Activated CD8-positive, alpha-beta memory T cell treated with anti-CD3 and anti-CD28 coated beads for 24 hours (primary cell): ENCODE results near the gene C2orf68.
"Not testable (repeated sequence)": the region's sequence is repeated elsewhere in the genome, so short reads cannot be mapped to it uniquely, and the experiment has no call there.

Experiments used
- DNase-seq: peaks from one replicate; pipeline ENCODE4 v3.0.0-alpha.2; 2020

C2orf68 gene

DNA sequence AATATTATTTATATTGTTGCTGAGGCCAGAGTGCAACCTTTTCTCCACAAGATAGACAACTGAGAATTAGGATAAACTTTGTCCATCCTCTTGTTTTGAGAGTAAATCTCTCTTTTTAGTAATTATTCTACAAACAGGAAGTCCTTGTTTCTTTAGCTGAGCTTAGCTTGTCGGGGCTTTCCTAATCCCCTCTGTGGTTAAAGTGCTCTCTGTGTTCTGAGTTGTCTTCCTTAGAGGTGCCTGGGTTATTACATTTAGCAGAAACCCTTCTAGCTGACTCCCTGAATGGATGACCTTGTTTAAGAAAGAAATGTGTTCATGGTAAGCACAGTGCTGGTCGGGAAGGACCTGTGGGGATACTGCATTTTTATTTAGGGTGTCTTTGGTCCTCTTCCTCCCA lies 16.8 kb upstream of the C2orf68 start:
- no peak for DNase-seq

- no peak for DNase-seq
Measured at GRCh38 chr2:85623991-85624390, 12.1 kb upstream of the C2orf68 start.

- no peak for DNase-seq
Measured at GRCh38 chr2:85621338-85621737, 9.5 kb upstream of the C2orf68 start.

- no peak for DNase-seq
Measured at GRCh38 chr2:85619617-85620016, 7.8 kb upstream of the C2orf68 start.

DNA sequence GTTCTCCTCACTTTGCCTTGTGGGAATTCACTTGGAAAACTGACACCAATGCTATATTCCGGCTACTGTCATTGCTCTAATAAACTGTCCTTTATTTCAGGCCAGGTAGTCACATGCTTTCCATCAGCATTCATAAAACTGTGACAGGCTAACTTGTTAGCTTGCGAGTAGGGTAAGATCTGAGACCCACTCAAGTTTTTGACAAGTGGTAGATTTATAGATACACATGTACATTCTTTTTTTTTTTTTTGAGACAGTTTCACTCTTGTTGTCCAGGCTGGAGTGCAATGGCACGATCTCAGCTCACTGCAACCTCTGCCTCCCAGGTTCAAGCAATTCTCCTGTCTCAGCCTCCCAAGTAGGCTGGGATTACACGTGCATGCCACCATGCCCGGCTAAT lies 5.9 kb upstream of the C2orf68 start:
- DNase-seq: not testable (repeated sequence)

DNA sequence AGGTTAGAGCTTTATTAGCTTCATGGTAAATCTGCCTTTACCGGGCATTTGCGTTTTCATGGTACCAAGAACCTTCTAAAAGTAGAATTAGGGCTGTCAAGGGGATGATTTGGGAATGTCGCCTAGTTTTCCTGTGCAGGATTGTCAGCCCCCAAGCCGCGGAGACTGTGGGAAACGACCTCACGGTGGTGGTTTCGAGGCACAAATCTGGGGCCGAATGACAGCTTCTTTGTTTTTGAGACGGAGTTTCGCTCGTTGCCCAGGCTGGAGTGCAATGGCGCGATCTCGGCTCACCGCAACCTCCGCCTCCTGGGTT lies 3.5 kb upstream of the C2orf68 start:
- no peak for DNase-seq

DNA sequence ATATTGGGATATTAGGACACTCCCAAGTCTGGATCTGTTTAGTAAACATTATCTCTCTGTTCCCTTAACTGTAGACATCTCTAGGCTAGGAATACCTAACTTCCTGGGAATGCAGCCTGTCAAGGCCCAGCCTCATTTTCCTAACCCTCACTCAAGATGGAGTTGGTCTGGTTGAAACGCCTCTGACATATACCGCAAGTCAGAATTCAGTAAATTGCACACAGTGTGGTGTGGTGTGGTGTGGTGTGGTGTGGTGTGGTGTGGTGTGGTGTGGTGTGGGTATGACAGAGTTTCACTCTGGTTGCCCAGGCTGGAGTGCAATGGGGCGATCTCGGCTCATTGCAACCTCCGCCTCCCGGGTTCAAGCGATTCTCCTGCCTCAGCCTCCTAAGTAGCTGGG lies 2.9 kb upstream of the C2orf68 start:
- DNase-seq: not testable (repeated sequence)

- no peak for DNase-seq
Measured at GRCh38 chr2:85613717-85614515, 2.0 kb upstream of the C2orf68 start.

DNA sequence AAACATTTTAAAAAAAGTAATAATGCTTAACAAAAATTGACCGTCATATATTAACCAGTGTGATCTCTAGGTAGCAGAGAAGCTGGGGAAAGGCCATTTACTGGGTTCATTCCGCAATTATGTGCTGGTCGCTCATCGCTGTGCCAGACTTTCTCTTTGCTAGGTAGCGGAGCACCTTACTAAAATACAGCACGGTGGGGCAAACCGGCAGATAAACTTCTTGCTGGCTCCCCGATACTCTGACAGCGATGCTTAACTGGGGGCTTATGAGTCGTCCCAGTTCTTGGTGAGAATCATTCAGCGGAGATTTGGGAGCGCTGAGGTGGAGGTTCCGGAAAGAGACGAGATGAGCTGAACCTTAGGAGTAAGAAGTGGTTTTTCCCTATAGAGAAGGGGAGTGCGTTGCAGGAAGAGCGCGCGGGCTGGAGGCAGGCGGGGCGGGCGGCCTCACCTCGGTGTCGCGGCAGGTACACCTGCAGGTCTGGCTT lies 605 bp downstream of the C2orf68 start:
- no peak for DNase-seq

DNA sequence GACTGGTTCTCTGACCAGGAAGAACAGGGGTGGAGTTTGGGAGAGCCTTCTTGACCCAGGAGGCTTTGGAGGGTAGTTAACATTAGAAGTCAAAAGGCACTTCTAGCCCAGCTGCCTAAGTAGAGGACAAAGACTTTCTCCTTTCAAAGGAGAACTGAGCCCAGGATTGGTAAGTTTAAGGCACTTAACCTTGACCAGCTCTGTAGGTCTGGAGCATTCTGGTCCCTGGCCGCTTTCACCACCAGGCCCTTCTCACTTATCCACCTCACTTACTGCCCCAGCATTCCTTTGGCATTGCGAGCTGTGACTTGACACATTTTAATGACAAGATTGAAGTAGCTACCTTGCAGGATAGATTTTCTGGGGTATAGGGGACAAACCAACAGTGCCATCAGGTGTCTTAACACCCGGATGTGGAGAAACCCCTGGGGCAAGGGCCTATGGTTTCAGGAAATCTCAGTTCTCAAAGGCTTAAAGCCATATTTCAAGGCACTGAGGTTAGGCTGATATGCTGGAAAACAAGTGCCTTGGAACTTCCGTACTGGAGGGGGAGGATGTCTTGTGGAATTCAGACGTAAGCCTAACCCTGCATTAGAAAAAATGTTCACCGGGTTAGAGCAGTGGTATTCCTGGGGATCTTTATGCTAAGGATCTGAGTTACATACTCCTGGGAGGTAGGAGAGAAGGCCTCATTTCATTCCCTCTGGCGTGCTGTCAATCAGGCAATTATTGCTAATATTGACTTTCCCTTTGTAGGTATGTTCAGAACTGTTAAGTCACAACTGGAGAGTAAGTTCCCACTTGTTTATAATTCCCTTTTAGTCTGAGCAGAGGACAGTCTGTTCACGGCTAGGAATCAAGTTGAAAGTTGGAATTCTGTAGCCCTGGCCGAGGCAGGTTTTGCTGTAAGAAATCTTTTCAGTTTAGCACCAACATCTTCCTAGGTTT lies 4.3 kb downstream of the C2orf68 start:
- no peak for DNase-seq

GRCh38 chr2:85606116-85606455 lies 5.8 kb downstream of the C2orf68 start:
- DNase-seq: no peak

DNA sequence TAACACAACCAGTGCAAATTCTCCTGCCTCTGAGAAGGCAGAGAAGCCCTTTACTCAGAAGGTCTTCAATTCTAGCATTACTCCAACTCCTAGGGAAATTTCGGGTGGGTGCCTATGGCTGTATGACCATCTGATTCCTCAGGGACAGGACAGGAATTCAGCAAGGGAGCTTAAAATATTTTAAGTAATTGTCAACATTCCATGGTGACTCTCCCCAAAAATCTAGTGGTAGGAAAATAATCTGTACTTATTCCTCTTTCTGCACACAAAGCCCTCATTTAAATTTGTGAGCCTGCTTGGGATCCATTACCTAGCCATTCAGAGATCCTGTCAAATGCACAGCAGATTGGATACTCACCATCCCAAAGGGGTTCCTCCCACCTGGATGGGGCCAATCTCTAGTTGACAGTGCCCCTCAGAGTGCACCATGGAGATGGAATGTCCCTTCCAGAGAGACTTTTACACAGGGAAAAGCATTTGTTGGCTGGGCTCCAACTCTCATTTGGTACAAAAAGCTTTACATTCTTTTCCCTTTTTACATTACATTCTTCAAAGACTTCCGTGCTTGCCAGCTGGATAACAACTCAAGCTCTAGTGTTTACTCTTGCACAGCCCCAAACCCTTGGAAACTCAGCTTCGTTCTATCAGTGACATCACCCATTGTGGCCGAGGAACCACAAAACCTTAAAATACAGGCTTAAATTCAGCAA lies 6.3 kb downstream of the C2orf68 start:
- no peak for DNase-seq

DNA sequence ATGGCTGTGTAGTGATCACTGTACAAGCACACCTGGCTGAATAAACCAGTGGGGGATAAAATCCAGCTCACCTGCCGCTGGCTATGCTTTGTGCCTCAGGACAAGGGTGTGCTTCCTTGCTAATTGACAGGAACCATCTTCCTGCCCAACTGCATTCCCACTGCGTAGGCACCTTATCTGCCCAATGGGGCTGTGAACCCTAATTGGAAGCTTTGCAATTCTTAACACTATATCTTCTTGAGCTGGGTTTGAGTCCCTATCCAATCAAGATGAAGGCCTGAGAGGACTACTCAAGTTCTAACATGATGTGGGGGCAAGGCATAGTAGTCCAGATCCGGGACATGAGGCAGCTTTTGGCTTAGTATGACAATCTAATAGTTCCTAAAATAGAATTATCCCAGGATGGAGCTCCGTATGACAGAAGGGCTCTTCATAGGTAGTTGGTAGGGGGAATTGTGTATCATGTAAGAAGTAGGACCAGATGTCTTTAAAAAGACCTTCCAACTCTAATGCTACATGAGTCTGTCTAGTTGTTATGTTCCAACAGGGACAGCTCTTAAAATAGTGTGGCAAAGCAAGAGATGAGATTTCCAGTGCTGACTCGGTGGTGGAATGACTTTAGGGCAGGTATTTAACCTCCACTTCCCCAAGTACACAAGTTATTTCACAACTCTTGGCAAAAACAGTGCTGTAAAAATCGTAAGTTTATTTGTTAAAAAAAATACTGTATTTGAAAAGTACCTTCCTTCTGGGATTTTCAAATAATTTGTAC lies 7.1 kb downstream of the C2orf68 start:
- DNase-seq: no peak

GRCh38 chr2:85604133-85604444 lies 7.8 kb downstream of the C2orf68 start:
- DNase-seq: not testable (repeated sequence)

DNA sequence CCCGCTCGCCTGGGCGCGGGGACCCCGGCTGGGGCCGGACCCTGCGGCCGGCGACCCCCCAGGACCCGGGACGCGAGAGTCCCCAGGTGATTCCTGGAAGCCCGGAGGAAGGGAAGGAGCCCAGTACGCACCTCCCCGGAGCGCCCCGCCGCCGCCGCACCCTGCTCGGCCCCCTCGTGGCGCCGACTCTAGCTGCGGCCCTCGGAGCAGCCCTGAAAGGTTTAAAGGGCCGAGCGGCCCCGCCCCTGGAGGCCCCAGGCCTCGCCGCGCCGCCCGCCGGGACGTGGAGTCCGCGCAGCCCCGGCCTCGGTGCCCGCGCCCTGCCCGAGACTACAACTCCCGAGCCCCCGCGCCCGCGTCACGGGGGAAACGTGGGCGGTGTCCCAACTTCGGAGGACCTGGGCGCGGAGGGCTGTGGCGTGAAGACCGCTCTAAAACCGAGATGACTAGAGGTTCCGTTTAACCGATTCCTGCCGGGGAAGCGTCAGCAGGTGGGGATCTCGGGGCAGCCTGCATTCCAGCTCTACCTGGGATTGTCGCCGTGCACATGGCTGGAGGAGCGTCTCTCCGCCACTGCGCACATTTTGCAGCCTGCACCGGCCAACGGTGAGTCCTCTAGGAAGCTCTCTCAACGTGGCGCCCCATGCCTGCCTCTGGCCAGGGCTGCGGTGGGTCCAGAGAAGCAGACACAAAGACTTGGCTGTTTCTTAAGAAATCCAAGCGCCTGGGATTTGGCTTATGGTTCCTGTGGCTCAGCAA lies 9.2 kb downstream of the C2orf68 start, which contains the start of gene TMEM150A:
TSS of gene TMEM150A (minus strand) at position 223 of the 759 bp plus-strand sequence. CDS start 750 bp downstream, outside the sequence.
- peak; percentile 97 for DNase-seq

DNA sequence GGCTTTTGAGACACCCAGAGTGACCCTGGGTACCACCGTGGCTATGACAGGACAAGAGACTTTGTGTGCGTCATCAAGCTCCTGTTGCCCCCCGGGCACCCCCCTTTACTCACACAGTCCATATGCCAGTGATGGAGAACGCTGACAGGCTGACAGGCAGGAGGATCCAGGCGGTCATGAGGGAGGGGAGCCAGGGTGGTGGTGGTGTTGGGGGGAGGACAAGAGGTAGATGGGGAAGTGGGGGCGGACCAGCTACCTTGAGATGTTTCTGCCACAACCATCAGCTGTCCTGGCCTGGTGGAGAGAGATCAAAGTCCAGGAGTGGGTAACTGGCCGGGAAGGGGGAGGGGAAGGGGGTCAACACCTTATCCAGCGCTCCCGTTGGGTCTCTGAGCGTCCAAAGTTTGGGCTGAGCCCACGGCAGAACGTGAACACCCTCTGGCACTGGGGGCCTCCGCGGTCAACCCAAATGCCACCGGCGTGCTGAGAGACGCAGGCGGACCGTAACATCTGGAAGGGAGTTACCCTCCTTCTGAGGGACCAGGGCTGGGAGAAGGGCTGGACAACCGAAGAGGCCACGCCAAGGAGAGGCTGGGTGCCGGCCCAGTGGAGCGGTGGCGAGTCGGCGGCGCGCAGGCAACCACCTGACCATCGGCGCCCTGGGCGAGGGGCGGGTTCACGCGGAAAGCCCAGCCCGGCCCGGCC lies 9.9 kb downstream of the C2orf68 start:
- DNase-seq: no peak

GRCh38 chr2:85600951-85601770 lies 10.7 kb downstream of the C2orf68 start:
- DNase-seq: no peak

DNA sequence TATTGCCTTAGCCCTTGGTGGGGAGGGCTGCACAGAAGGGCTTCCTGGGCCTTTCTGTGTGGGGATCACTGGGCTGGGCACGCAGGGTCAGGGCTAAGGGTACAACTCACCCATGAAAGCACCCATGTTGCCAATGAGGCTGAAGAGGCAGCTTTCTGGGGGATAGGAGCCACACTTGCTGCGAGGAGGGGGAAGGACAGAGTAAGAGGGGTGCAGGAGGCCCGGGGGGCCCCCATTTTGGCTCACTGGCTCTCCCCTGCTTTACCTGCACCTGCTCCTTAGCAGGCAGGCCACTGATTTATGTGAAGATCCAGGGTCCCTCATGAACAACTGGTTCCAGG lies 11.7 kb downstream of the C2orf68 start:
- DNase-seq: no peak

GRCh38 chr2:85599468-85600234 lies 12.2 kb downstream of the C2orf68 start:
- DNase-seq: no peak
